GM18868 (cell line): ENCODE results near the gene CTNNA1.
"Not testable (repeated sequence)": the region's sequence is repeated elsewhere in the genome, so short reads cannot be mapped to it uniquely, and the experiment has no call there.

Experiments used
- ATAC-seq: cut with Tn5 transposase; IDR thresholded peaks from one replicate; pipeline ENCODE4 v1.9.1; 2021; ENCODE audit warnings: mild to moderate bottlenecking, moderate library complexity; ENCODE audit not compliant: unreplicated experiment

Gene CTNNA1

GRCh38 chr5:138755084-138755748, 2.0 kb downstream of the CTNNA1 start:
- ATAC-seq: peak; percentile 76

DNA sequence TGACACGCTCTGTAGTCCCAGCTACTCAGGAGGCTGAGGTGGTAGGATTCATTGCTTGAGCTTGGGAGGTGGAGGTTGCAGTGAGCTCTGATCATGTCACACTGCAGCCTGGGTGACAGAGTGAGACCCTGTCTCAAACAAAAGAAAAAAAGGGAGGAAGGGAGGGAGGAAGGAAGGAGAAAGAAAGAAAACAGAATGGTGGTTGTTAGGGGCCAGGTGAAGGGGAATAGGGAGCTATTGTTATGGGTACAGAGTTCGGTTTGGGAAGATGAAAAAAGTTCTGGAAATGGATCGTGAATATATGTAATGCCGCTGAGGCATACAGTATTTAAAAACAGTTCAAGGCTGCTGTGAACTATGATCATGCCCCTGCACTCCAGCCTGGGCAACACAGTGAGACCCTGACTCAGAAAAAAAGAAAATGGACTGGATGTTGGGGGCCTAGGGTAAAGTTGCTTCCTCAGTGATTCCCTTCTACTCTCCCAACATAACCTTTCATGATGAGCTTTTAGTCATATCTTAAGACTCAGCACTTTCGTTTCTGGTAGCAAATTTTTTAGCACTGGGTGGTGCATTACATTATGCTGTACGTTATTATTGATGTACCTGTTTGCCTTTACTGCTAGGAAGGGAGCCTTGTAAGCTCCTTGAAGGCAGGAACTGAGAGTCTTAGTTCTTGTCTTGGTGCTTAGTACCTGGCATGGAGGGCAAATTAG, 4.0 kb downstream of the CTNNA1 start:
- no peak for ATAC-seq

GRCh38 chr5:138760448-138761110, 7.4 kb downstream of the CTNNA1 start:
- ATAC-seq: no peak

DNA sequence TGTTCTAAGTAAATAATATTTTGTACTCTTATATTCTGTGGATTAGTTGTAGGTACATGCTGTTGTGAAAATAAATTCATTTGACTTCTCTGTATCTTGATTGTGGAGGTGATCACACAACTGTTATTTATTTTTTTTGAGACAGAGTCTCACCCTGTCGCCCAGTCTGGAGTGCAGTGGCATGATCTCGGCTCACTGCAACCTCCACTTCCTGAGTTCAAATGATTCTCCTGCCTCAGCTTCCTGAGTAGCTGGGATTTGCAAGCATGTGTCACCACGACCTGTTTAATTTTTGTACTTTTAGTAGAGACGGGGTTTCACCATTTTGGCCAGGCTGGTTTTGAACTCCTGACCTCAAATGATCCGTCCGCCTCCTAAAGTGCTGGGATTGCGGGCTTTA, 7.9 kb downstream of the CTNNA1 start:
- ATAC-seq: not testable (repeated sequence)

DNA sequence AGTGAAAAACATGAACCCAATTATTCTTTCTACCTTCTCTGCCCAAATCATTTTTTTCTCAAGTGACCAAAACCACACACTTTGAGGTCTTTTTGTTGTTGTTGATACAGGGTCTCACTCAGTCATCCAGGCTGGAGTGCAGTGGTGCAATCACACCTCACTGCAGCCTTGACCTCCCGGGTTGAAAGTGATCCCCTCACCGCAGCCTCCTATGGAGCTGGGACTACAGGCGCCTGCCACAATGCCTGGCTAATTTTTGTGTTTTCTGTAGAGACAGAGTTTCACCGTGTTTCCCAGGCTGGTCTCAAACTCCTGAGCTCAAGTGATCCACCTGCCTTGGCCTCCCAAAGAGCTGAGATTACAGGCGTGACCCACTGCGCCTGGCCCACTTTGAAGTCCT, 8.4 kb downstream of the CTNNA1 start:
- ATAC-seq: not testable (repeated sequence)

DNA sequence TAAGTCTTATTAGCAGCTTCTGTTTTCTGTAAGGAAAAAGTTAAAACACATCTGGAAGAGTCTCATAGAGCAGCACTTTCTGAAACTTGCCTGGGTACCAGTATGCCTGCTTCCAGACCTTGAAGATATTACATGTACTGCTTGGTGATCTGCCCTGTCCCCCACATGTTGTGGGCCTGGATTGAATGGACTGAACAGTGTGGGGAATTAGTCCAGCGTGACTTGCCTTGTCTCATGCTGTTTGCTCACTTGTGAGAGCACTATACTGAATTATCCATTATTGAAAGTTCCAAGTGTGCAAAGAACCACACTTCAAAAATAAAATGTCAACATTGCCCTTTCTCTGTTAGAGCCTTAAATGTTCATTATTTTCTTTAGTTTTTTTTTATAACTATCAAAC, 8.9 kb downstream of the CTNNA1 start:
- no peak for ATAC-seq

- no peak for ATAC-seq
These were observed 10.0 kb downstream of the CTNNA1 start for GRCh38 chr5:138763037-138763778.

GRCh38 chr5:138770291-138770690, 17.1 kb downstream of the CTNNA1 start:
- no peak for ATAC-seq

GRCh38 chr5:138770977-138771376, 17.8 kb downstream of the CTNNA1 start:
- ATAC-seq: no peak

DNA sequence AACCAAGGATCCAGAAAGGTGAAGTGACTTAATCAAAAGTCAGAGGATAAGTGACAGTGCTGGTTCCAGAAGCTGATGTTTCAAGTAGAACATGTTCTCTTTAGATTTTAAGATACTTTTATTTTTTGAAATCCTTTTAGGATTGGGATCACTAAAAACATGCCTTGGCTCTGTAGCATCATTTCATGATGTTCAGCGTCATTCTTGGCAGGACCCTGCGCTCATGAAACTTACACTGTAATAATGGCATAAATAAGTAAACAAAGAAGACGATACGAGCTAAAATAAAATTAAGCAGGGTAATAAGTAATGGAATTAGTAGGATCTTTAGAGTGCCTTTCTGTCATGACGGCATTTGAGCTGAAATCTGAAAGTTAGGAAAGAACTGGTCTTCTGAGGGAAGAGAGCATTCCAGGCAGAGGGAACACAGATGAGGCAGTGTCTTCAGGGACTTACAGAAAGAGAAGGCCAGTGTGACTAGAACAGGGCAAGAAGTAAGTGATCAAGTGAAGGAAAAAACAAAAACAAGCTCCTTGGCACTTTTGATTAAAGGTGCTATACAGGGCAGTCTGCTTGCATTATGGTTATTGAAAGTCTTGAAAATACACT, 19.9 kb downstream of the CTNNA1 start:
- no peak for ATAC-seq

GRCh38 chr5:138773624-138774023, 20.4 kb downstream of the CTNNA1 start:
- not testable (repeated sequence) for ATAC-seq

DNA sequence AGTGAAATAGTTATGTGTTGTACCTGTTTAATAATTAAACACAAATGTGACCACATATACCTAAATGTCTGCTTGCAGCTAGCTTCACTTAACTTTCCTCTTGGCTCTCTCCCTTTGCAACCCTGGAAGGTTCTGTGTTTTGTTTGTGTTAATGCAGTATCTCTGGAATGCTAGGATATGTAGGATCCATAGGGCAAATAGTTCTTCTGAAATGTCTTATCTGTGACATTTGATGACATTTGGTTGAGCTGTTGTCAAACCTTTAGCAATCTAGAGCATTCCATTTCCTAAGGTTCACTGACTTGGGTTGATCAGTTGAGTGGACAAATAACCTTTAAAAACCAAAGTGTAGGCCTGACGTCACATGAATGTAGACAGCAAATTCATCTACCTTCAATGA, 21.8 kb downstream of the CTNNA1 start:
- ATAC-seq: no peak

- ATAC-seq: no peak
These were observed 25.0 kb downstream of the CTNNA1 start for GRCh38 chr5:138778234-138778633.

GRCh38 chr5:138783976-138784375, 30.8 kb downstream of the CTNNA1 start:
- ATAC-seq: no peak

GRCh38 chr5:138784590-138784989, 31.4 kb downstream of the CTNNA1 start:
- no peak for ATAC-seq

- no peak for ATAC-seq
These were observed 36.6 kb downstream of the CTNNA1 start for GRCh38 chr5:138789771-138790242.

GRCh38 chr5:138790684-138791083, 37.5 kb downstream of the CTNNA1 start:
- no peak for ATAC-seq

DNA sequence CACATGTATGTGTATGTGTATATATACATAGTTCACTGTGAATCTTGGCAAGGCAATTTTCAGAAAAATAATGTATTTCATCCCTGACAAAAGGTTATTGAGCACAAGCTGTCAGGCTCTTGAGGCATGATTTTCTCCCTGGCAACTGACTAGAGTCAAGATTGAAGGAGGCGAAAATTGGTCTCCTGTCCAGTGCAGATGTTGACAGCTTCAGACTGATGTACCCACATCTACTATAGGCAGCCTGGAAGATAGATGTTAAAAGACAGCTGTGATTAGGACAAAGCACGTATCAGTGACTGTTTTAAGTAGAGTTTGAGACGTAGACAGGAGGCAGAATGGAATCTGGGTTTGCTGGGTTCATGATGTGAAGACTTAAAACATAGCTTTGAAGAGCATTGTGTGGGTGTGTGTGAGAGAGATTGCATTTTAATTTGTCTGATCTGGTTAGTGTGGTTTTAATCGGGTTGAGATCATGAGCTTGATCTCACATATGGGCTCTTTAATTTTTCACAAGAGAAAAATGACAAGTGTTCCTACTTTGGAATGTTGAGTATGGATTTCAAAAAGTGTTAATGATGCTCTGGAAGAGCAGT, 39.1 kb downstream of the CTNNA1 start:
- no peak for ATAC-seq

DNA sequence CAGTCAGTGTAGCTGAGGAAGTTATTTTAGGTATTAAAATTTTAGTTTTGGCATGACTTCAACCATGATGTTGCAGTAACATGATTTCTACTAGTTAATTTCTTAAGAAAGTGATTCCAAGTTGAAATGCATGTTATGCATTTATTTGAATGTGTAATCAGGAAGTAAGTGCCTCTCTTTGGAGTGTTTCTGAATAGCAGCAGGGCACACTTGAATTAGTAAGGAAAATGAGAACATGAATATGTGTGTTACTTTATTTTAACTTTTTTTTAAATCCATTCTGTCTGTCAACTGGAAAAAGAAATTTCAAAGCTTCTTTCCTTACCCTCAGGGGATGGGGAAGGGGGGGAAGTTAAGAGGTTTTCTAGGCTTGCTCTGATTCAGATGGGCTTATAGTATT, 40.4 kb downstream of the CTNNA1 start:
- ATAC-seq: no peak

- no peak for ATAC-seq
These were observed 50.1 kb downstream of the CTNNA1 start for GRCh38 chr5:138803285-138803684.
